A673 (cell line): ENCODE results near the gene ELK3. TPM values are rescaled to one million over a fixed set of nuclear protein-coding genes. Genes with fewer than 3 reads are reported as not detected.

Source experiments
- BruUV-seq: library from RNA; stranded (reverse); fragments of 400-500 nt; replicated peaks from 2 replicates; lab custom pipeline; 2021; lab: Mats Ljungman, UMichigan
- CTCF ChIA-PET: fragments of 300-600 bp; sonication (Branson Sonifier 250); formaldehyde crosslinking; loops from one replicate; lab custom pipeline; 2022; ENCODE audit warnings: antibody characterized with exemption; lab: Charles Lee
- POLR2A ChIA-PET: fragments of 300-600 bp; sonication (Branson Sonifier 250); formaldehyde crosslinking; loops from one replicate; lab custom pipeline; 2022; ENCODE audit warnings: antibody characterized with exemption; ENCODE audit not compliant: low non-redundant PET; lab: Charles Lee
- DNase-seq: peaks from one replicate; pipeline ENCODE4 v3.0.0-alpha.2; 2015; ENCODE audit warnings: low spot score
- H3K27ac ChIP-seq: fragments of 200-600 bp; sonication (generic); 2 replicates; pipeline ENCODE4 v1.5.1; 2016; ENCODE audit warnings: mixed run types, low read depth, mild to moderate bottlenecking, mixed read lengths, antibody characterized with exemption, low read length; ENCODE audit not compliant: poor library complexity, severe bottlenecking
- H3K27me3 ChIP-seq: fragments of 200-600 bp; sonication (generic); replicated peaks from 2 replicates; pipeline ENCODE4 v1.6.1; 2017; ENCODE audit warnings: mixed run types, low read depth, mild to moderate bottlenecking, mixed read lengths, antibody characterized with exemption, low read length; ENCODE audit not compliant: insufficient read depth, poor library complexity
- H3K36me3 ChIP-seq: fragments of 200-600 bp; sonication (generic); 2 replicates; pipeline ENCODE4 v1.6.1; 2016; ENCODE audit warnings: mixed run types, mild to moderate bottlenecking, mixed read lengths, antibody characterized with exemption, low read length; ENCODE audit not compliant: insufficient read depth, poor library complexity, severe bottlenecking
- H3K4me1 ChIP-seq: fragments of 200-600 bp; sonication (generic); 2 replicates; pipeline ENCODE4 v1.6.1; 2017; ENCODE audit warnings: mixed run types, mild to moderate bottlenecking, mixed read lengths, antibody characterized with exemption, low read length; ENCODE audit not compliant: insufficient read depth, poor library complexity, severe bottlenecking
- H3K4me3 ChIP-seq: fragments of 200-600 bp; sonication (generic); 2 replicates; pipeline ENCODE4 v1.5.1; 2016; ENCODE audit warnings: low read depth, mixed run types, mild to moderate bottlenecking, mixed read lengths, low read length; ENCODE audit not compliant: poor library complexity, severe bottlenecking
- H3K9me3 ChIP-seq: fragments of 200-600 bp; sonication (generic); 2 replicates; pipeline ENCODE4 v1.6.1; 2016; ENCODE audit warnings: mixed run types, low read depth, mild to moderate bottlenecking, mixed read lengths, antibody characterized with exemption, low read length; ENCODE audit not compliant: poor library complexity, severe bottlenecking
- CTCF ChIP-seq: fragments of 300-800, 200-600 bp; sonication (generic); conservative IDR thresholded peaks from 2 replicates; pipeline ENCODE4 v1.5.1; 2017; ENCODE audit warnings: low read depth, mild to moderate bottlenecking, antibody characterized with exemption, low read length, moderate library complexity, mixed read lengths
- EZH2 ChIP-seq: fragments of 200-600 bp; sonication (generic); IDR thresholded peaks from 2 replicates; pipeline ENCODE4 v1.6.1; 2017; ENCODE audit warnings: borderline replicate concordance, low read depth, mild to moderate bottlenecking, mixed read lengths, antibody characterized with exemption, low read length; ENCODE audit not compliant: poor library complexity, severe bottlenecking
- intact Hi-C: fragments of 100-400 bp; cut with micrococcal nuclease; formaldehyde crosslinking; loops from one replicate; pipeline ENCODE4 v1.10.0; 2022; ENCODE audit not compliant: unreplicated experiment
- total RNA-seq: library from RNA; stranded (reverse); gene quantifications from 2 replicates; pipeline ENCODE4 v1.2.3, GENCODE V29; 2021

The ELK3 gene
- total RNA-seq, 1 experiment from 2014 or later = 62.1 TPM

- H3K4me1 ChIP-seq = peaks cover 15% of the 10 kb centered on the region
- TF ChIP-seq EZH2 (no peak), CTCF (no peak)
- BruUV-seq = no TSS peak
- DNase-seq = no peak
- no peak overlapping the region for H3K27ac ChIP-seq
- H3K27me3 ChIP-seq = no peaks in the 10 kb centered on the region
- H3K9me3 ChIP-seq = no peaks in the 10 kb centered on the region
- no peak overlapping the region for H3K4me3 ChIP-seq
- CTCF ChIA-PET = no interaction called here
- POLR2A ChIA-PET = no interaction called here
- H3K36me3 ChIP-seq = peaks cover 12% of the 10 kb centered on the region
- intact Hi-C loops = no loop called here
These were observed 32.7 kb downstream of the ELK3 start for GRCh38 chr12:96226801-96227348.

GRCh38 chr12:96227365-96228106 lies 33.4 kb downstream of the ELK3 start:
- no peak overlapping the region for H3K27ac ChIP-seq
- no peak for DNase-seq
- H3K9me3 ChIP-seq = no peaks in the 10 kb centered on the region
- intact Hi-C loops = no loop called here
- H3K4me1 ChIP-seq = peaks cover 15% of the 10 kb centered on the region
- TF ChIP-seq CTCF (no peak), EZH2 (no peak)
- CTCF ChIA-PET = no interaction called here
- H3K27me3 ChIP-seq = no peaks in the 10 kb centered on the region
- peaks cover 12% of the 10 kb centered on the region for H3K36me3 ChIP-seq
- no peak overlapping the region for H3K4me3 ChIP-seq
- POLR2A ChIA-PET = no interaction called here
- BruUV-seq = no TSS peak

- CTCF ChIA-PET = interaction anchor here (0.6 kb wide), 1 partner anchor 13 kb away, joined by 3 read pairs; no protein-coding TSS in a partner anchor
- no peak overlapping the region for H3K4me3 ChIP-seq
- no peaks in the 10 kb centered on the region for H3K27me3 ChIP-seq
- no peak for DNase-seq
- H3K36me3 ChIP-seq = peaks cover 12% of the 10 kb centered on the region
- peaks cover 18% of the 10 kb centered on the region for H3K4me1 ChIP-seq
- POLR2A ChIA-PET = interaction anchor here (0.6 kb wide), 1 partner anchor 10 kb away, joined by 5 read pairs; no protein-coding TSS in a partner anchor
- intact Hi-C loops = no loop called here
- no peak overlapping the region for H3K27ac ChIP-seq
- TF ChIP-seq CTCF = no peak
- TF ChIP-seq EZH2 = no peak
- H3K9me3 ChIP-seq = no peaks in the 10 kb centered on the region
- no TSS peak for BruUV-seq
These were observed 34.5 kb downstream of the ELK3 start for GRCh38 chr12:96228566-96229248.
